Kidney glomerular epithelial cell (primary cell): Measurements from ENCODE around the gene ARMC9.

Experiments
- DNase-seq: peaks from one replicate; lab custom pipeline; 2025; lab: John Stamatoyannopoulos, UW

The ARMC9 gene

DNA sequence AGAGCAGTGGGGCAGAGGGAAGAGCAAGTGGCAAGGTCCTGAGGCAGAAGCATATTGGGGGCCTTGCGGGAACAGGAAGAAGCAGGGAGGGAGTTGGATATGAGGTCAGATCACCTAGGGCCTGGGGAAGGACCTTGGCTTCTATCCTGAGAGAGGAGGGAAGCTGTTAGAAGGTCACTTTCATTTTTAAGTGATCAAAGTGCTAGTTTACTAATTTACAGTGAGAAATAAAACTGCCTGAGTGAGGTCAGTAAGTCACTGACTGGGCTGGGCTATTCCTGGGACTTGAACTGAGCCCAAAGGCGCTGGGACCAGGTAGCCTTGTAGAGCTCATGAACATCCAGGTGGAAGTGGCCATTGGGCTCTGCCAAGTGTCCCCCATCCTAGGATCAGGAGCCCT lies 120.5 kb downstream of the ARMC9 start:
- no peak for DNase-seq

DNA sequence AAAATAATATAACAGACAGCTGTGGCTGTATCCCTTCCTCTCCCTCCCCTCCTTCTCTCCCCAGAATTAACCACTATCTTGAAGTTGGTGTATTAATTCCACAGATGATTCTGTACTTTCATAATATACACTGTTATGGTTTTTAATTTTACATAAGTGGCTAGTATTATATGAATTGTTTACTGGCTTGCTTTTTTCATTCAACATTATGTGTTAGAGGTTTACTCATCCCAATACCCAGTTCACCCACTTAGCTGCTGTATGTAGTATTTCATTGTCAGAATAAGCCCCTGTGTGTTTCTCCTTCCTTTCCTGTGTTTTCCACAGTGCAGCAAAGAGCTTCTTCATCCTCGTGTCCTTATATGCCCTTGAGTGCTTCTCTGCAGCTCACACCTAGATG lies 121.4 kb downstream of the ARMC9 start:
- DNase-seq: no peak

DNA sequence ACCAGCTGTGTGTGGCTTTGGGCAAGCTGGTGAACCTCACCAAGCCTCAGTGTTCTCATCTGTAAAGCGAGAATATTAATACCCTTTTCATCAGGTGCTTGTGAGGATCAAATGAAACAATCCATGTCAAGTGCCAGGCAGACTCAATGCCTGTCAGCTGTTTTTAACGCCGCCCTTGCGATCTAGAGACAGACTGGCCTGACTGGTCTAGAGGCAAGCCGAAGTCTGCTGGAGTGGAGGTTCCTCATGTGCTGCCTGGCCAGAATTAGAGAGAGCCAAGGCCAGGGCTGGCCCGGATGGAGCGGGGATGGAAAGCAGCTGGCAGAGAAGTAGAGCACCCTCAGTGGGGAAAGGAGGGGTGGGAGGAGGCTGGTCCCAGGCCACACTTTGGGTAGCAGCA lies 122.6 kb downstream of the ARMC9 start:
- DNase-seq: no peak

DNA sequence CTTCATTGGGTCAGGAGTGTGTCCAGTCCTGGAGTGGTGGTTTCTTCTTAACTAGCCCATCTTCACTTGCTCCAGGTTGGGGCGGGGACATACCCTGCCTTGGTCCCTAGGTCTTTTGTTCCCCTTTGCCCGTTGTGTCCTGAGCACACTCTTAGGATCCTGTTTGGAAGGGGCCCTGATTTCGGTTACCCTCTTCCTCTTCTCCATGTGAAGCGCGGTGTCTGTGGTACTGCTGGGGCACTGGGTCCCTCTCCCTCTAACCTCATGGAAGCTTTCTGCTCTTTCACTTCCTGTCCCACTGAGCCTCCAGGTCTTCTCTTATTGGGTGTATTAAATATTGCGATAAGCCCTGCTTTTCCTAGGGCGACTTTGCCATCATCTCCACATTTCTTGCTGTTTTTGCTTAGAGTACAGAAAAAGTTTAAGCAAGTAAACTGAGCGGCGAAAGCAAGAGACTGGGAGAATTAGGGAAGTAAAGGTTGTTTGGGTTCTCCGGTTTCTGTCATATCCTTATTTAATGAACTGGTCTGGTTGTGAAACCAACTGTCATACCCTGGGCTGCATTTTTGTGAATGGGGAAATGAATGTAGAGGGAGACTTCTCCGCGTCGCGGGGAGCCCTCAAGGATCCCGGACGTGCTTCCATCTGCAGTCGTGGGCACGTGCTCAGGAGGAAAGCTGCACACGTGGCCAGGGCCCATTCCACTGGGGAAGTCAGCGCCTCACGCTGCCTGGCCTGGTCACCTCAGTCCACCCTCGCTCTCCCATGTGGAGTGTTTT lies 123.3 kb downstream of the ARMC9 start:
- DNase-seq: no peak

DNA sequence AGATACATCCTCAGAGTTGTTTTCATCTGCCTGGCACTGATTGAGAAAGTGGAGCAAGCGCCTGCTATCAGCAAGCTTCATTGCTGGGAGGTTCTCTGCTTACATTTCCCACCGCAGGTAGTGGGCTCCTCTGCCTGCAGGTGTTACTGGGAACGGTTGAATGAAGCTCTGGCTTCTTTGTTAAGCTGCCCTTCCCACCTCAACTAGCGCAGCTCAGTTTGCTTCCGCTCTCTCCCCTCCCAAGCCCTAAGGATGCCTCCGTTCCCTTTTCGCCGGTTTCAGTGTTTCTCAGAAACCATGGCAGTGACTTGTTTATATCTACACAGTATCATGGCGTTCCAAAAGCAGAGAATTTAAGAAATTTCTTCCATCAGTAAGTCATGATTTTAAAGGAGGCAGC lies 124.9 kb downstream of the ARMC9 start:
- DNase-seq: no peak

DNA sequence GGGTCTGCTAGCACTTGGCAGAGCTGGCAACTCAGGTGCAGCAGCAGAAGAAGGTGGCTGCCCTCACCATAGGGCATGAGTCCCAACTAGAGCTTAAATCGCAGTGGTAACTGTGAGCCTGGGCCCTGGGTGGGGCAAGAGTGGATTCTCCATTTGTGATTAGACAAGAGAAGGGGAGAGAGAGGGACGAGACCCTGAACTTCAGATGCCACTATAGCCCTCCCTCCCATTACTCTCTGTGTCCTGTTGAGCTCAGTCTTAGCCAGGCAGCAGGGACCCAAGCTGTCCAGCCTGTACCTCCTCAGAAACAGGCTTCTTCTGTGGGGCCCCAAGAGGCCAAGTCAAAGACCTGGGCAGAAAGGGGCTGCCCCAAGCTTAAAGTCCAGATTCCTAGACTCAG lies 127.4 kb downstream of the ARMC9 start:
- no peak for DNase-seq

DNA sequence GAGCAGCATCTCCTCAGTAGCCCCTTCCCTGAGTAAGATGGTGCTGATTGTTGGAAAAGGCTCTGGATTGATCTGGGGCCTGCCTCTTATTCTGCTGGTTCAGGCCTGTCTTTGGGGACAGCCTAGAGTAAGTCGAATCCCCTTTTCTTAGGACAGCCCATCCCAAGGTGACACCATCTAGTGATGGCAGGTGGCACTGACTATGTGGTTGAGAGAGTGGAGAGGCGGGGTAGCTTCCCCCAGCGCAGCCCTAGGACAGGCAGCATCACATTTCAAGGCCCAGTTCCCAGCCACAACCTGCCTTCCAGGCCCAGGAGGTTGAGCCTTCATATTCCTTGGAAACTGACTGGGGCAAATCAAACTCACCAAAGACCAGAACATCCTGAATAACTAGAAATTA lies 128.0 kb downstream of the ARMC9 start:
- DNase-seq: no peak

DNA sequence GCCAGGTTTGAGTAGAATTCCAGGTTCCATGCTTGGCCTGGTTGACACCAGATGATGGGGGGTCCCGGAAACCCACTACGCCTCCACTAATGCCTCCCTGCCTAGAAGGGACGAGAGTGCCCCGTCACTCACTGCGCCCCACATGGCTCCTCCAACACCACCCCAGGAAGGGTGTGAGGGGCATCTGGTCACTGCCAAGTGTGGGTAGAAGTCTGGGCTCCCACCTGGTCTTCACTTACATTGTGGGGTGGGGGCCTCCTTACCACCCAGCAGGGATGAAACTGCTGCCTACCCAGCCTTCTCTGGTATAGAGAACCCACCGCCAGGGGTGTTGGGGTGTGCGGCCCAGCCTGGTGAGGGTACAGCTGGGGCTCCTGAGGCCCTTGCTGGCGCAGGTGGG lies 131.9 kb downstream of the ARMC9 start:
- no peak for DNase-seq

DNA sequence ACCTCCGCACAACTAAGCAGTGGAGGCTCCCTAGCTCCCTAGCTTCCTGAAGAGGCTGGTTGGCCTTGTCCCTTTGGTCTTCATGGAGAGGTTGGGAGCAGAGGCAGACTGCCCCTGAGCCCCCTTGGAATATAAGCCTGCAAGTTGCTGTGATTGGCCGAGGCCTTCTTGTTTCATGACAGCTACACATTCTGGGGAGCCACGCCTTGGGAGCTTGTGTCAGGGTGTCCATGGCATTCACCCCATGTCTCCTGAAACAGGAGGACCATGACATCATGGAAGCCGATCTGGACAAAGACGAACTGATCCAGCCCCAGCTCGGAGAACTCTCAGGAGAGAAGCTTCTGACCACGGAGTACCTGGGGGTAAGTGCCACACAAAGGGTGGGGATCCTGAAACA lies 133.1 kb downstream of the ARMC9 start:
- DNase-seq: no peak

DNA sequence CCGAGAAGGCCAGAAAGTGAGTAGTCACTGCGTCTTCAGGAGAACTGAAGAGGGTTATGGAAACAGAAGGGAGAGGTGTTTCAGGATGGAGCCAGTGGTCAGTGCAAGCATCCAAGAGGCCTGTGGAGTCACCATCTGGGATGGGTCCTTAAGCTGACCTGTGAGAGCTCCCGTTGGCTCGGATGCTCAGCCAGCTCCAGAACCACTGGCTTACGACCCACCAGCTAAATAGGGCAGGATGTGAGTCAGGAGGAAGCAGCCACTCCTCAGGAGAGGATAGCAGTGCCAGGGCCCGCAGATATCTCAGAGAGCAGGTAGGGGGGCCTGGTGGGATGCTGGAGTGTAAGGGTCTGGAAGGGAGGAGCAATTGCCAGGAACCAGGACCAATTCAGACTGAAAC lies 134.0 kb downstream of the ARMC9 start:
- DNase-seq: no peak

DNA sequence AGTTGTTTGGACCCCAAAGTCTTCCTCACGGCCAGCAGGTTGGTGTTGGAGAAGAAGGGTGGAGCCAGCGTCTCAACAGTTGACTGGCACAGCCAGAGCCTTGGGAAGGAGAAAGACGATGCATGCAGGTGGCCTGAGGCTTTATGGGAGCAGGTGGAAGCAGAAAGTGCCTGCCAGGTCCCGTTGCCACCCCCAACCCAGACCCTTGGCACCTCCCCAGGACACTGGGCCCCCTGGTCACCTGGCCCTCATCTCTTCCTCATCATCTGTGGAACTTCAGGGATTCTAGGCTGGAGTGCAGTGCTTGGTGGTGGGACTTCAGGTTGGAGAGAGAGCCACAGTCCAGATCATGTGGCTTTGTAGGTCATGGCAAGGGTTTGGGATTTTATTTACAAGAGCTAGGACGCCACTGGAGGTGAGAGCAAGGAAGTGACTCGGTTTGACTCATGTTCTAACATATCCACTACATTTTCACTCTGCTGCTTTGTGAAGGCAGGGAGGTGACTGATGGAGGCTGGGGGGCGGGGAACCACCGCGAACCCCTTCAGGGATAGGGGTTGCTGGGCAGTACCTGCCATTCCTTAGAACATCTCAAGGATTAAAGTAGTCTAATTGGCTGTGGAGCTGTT lies 134.6 kb downstream of the ARMC9 start:
- DNase-seq: no peak

DNA sequence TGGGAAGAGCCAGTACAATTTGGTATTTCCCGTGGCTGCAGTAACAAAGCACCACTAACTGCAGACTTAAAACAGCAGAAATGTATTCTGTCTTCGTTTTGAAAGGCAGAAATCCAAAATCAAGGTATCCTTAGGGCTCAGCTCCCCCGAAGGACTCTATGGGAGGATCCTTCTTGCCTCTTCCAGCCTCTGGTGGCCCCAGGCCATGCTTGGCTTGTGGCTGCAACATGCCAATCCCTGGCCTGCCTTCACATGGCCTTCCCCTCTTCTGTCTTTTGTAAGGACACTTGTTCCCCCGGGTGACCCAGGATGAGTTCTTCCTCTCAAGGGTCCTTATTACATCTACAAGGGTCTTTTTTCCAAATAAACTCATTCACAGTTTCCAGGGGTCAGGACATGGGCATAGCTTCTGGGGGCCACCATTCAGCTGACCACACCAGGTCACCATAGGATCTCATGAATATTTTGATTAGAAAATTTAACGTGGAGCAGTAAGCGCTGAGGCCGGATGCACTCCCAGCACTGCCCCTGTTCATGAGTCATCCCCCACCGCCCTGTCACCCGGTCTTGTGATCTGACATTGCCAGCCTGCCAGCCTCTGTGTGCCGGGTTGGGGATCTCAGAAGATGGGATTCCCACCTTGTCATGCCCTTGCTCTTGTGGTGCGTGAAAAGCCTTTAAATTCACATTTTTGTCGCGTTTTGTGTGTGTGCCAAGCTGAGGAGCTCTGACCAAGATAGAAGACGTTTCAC lies 135.9 kb downstream of the ARMC9 start:
- DNase-seq: no peak

DNA sequence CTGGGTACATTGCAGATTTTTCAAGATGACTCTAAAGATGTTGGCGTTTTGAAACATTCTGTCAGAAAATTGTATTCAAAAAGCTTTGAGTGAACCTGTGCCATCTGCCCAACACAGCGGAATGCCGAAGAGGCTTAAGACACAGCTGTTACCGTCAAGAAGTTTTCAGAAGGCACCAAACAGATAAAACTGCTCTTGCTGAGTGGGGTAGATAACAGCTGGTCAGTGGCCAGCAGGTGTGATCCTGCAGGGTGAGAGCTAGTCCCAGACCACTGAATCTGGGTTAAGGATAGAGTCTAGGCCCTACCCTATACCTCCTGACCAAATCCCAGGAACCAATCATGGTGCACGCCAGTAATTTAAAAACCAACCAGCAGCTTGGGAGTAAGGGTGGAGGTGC lies 136.6 kb downstream of the ARMC9 start:
- no peak for DNase-seq

DNA sequence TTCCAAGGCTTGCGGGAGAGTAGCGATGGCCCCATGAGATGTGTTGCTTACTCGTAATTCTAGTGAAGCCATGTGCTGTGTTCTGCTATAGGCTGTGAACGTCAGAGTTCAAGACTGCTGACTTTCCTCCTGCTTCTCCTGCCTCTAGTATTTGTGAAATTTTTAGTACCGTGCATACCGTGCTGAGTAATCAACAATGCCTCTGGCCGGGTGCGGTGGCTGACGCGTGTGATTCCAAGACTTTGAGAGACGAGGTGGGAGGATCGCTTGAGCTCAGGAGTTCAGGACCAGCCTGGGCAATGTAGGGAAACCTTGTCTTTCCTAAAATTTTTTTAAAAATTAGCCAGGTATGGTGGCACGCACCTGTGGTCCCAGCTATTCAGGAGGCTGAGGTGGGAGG lies 137.2 kb downstream of the ARMC9 start:
- no peak for DNase-seq

DNA sequence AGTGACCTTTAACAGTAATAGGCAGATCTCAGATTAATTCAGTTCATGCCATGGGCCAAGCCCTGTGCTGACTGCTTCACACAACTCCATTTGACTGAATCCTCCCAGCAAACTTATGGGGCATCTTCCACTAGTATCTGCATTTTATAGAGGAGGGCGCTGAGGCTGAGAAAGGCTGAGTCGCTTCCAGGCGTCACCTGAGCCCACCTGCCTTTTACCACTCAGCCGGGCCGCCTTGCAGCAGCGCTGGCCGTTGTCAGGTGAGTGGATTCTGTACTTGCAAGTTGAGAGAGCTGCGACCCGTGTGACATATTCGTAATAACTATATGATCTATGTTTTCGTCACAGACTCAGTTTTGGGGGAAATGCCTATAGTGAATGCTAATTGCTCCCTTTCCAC lies 137.8 kb downstream of the ARMC9 start:
- no peak for DNase-seq

DNA sequence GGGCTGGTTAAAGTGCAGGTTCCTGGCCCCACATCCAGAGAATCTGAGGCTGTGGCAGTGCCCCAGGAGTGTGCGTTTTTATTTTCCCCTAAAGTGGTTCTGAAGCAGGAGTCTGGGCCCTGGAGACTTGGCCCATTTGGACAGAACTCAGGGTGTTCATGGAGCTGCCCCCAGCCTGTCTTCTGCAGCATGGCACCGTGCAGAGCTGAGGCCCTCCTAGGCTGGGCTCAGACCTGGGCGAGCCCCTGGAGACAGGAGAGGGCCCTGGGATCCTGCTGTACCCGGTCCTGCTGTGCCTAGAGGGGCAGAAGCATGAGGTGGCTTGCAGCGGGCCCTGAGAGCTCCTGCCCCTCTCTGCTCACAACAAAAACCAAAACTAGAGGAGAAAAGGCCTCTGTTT lies 138.3 kb downstream of the ARMC9 start:
- no peak for DNase-seq

DNA sequence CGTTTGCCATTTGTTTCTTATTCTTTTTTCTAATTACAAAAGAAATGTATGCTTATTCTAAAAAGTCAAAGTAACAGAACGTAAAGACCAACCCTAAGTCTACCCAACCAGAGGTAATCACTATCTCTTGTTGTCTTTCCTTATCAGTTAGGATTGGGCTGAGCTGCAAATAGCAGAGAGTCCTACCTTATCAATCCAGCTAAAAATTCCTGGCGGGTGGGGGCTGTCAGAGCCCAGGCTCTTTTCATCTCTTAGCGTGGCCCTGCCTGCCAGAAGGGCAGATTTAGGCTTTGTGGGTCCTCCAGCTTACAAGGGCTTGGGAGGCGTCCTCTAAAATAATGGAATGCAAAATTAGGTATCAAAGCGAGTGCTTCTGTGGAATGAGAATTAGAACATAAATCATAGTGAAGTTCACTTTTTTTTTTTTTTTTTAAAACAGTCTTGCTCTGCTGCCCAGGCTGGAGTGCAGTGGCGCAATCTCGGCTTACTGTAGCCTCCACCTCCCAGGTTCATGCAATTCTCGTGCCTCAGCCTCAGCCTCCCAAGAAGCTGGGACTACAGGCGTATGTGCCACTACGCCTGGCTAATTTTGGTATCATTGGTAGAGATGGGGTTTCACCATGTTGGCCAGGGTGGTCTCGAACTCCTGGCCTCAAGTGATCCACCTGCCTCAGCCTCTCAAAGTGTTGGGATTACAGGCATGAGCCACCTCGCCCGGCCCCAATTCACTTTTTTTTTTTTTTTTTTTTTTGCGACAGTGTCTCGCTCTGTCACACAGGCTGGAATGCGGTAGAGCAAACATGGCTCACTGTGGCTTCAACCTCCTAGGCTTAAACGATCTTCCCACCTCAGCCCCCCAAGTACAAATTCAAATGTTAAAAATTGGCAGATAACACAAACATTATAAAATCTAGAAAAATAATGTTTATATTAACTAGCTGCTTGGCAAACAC lies 139.7 kb downstream of the ARMC9 start:
- no peak for DNase-seq

DNA sequence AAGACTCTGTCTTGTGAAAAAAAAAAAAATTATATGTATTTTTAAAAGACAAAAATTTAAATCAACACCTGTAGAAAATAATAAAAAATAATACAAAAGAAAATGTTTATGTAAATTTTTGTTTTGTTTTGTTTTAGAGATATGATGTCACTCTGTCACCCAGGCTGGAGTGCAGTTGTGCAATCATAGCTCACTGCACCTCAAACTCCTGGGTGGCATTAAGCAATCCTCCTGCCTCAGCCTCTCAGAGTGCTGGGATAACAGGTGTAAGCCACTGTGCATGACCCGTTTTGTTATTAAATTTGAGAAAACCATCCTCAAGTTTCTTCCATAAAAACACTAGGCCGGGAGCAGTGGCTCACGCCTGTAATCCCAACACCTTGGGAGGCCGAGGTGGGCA lies 140.9 kb downstream of the ARMC9 start:
- no peak for DNase-seq

DNA sequence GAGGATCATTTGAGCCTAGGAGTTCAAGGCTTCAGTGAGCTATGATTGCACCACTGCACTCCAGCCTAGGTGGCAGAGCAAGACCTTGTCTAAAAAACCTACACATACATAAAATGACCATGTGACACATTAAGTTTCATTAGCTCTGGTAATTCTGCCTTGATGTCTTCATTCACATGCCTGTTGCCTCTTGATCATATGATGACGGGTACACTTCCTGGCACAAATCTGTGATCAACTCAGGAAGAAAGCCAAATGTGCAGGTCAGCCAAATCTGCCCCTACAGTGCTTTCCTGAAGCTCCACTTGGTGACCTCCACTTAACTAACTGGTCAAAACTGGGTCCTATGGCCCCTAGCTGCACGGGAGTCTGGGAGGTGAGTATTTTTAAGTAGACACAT lies 142.7 kb downstream of the ARMC9 start:
- no peak for DNase-seq

DNA sequence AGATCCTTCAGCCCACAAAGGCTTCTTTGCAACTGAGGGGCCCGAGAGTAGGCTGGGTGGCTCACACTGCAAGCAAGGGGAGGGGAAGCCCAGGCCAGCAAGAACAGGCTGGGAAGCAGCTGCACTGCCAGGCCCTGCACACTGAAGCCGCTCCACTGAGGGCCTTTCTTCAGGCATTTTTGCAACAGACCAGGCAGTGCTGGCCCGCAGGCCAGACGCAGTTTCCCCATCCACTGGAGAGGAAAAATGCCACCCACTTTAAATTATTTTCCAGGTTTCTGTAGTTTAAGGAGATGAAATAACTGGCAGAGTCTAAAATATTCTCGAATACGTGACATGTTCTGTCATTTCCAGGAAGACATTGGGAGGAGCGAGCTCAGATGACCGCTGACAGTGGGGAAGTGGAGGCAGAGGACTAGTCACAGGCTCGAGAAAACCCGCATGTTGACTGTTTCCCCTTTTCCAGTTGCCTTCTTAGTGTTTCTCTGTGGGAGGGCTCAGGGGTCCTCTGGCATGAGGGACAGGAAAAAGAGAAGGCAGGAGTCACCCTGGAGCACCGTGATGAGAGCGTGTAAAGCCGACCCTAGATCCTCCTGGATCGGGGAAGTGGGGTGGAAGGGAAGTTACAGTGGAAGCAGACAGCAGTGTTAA lies 143.8 kb downstream of the ARMC9 start:
- DNase-seq: no peak

DNA sequence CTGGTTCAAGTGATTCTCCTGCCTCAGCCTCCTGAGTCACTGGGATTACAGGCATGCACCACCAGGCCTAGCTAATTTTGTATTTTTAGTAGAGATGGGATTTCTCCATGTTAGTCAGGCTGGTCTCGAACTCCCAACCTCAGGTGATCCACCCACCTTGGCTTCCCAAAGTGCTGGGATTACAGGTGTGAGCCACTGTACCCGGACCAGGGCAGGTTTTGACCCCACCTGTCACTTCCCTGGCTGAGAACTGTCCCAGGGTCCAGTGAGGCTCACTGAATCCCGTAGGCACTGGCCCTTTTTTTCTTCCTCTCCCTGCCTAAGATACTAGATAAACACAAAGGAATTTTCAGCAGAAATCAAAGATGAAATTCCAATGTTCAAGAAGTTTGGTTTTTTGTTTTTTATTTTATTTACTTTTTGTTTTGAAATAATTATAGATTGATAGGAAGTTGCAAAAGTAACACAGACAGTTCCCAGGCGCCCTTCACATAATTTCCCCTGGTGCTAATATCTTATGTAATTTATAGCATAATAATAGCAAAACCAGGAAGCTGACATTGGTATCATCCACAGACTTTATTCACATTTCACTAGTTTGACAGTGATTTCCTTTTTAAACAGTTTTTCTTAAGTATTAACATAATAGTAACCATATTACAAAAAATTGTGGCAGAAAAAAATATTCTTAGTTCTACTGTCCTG lies 144.7 kb downstream of the ARMC9 start:
- no peak for DNase-seq
